HepG2 (cell line): ENCODE results near the gene NUP58. TPM values are rescaled to one million over a fixed set of nuclear protein-coding genes. Genes with fewer than 3 reads are reported as not detected.
A peak's percentile ranks its signal among the peaks of the same experiment; 100 is the strongest.

Experiments
- AKNA ChIP-seq: sonication (generic); formaldehyde crosslinking; IDR thresholded peaks from 2 replicates; pipeline ENCODE4 v1.4.0; 2020; ENCODE audit warnings: missing genetic modification reagents, borderline replicate concordance
- ATM ChIP-seq: fragments of 450-650 bp; IDR thresholded peaks from 2 replicates; pipeline ENCODE4 v1.7.1; 2017; ENCODE audit warnings: mild to moderate bottlenecking, borderline replicate concordance
- ERF ChIP-seq: IDR thresholded peaks from 2 replicates; pipeline ENCODE4 v1.6.1; 2018; ENCODE audit warnings: missing biosample characterization, missing genetic modification reagents
- FOXK2 ChIP-seq: fragments of 450-650 bp; IDR thresholded peaks from 2 replicates; pipeline ENCODE4 v1.6.1; 2016
- GZF1 ChIP-seq: sonication (generic); formaldehyde crosslinking; IDR thresholded peaks from 2 replicates; pipeline ENCODE4 v1.5.1; 2020; ENCODE audit warnings: mild to moderate bottlenecking, missing genetic modification reagents
- KLF12 ChIP-seq: sonication (generic); formaldehyde crosslinking; IDR thresholded peaks from 2 replicates; pipeline ENCODE4 v1.4.0; 2020; ENCODE audit warnings: missing genetic modification reagents, borderline replicate concordance
- NR2F2 ChIP-seq: IDR thresholded peaks from 2 replicates; pipeline ENCODE4 v1.6.1; 2012; ENCODE audit warnings: low read depth, inconsistent platforms, borderline replicate concordance
- POLR2G ChIP-seq: fragments of 200-400 bp; formaldehyde crosslinking; IDR thresholded peaks from 2 replicates; pipeline ENCODE4 v1.6.1; 2018; ENCODE audit warnings: mild to moderate bottlenecking, low read depth, low read length, moderate library complexity
- SRSF4 ChIP-seq: fragments of 200-400 bp; formaldehyde crosslinking; IDR thresholded peaks from one replicate; pipeline ENCODE4 v1.6.1; 2018; ENCODE audit warnings: mild to moderate bottlenecking, low read depth, low read length, moderate library complexity; ENCODE audit not compliant: poor library complexity, severe bottlenecking
- STAT5B ChIP-seq: sonication (generic); formaldehyde crosslinking; IDR thresholded peaks from 2 replicates; pipeline ENCODE4 v1.4.0; 2020; ENCODE audit warnings: missing genetic modification reagents
- TOE1 ChIP-seq: sonication (generic); formaldehyde crosslinking; IDR thresholded peaks from 2 replicates; pipeline ENCODE4 v1.4.0; 2020; ENCODE audit warnings: mild to moderate bottlenecking, missing genetic modification reagents
- XBP1 ChIP-seq: sonication (generic); formaldehyde crosslinking; IDR thresholded peaks from 2 replicates; pipeline ENCODE4 v1.5.0; 2020; ENCODE audit warnings: missing genetic modification reagents
- ZBTB3 ChIP-seq: sonication (generic); formaldehyde crosslinking; IDR thresholded peaks from 2 replicates; pipeline ENCODE4 v1.4.0; 2020; ENCODE audit warnings: low read depth, mild to moderate bottlenecking, moderate library complexity, missing genetic modification reagents, borderline replicate concordance
- ZBTB7A ChIP-seq: sonication (generic); formaldehyde crosslinking; IDR thresholded peaks from 2 replicates; pipeline ENCODE4 v1.8.0; 2022; ENCODE audit warnings: mild to moderate bottlenecking, missing genetic modification reagents
- ZNF253 ChIP-seq: sonication (generic); formaldehyde crosslinking; IDR thresholded peaks from 2 replicates; pipeline ENCODE4 v1.8.0; 2022; ENCODE audit warnings: mild to moderate bottlenecking, missing genetic modification reagents, borderline replicate concordance
- ZNF569 ChIP-seq: sonication (generic); formaldehyde crosslinking; IDR thresholded peaks from 2 replicates; pipeline ENCODE4 v1.5.0; 2020; ENCODE audit warnings: mild to moderate bottlenecking, missing genetic modification reagents, moderate library complexity, borderline replicate concordance
- ZNF570 ChIP-seq: sonication (generic); formaldehyde crosslinking; IDR thresholded peaks from 2 replicates; pipeline ENCODE4 v1.4.0; 2020; ENCODE audit warnings: mild to moderate bottlenecking, missing genetic modification reagents, borderline replicate concordance
- ZNF589 ChIP-seq: sonication (generic); formaldehyde crosslinking; conservative IDR thresholded peaks from 2 replicates; pipeline ENCODE4 v1.8.0; 2022; ENCODE audit warnings: mild to moderate bottlenecking, moderate library complexity, missing genetic modification reagents
- ZNF674 ChIP-seq: sonication (generic); formaldehyde crosslinking; IDR thresholded peaks from 2 replicates; pipeline ENCODE4 v1.5.0; 2020; ENCODE audit warnings: low read depth, mild to moderate bottlenecking, missing genetic modification reagents
- ZNF777 ChIP-seq: sonication (generic); formaldehyde crosslinking; IDR thresholded peaks from 2 replicates; pipeline ENCODE4 v1.4.0; 2020; ENCODE audit warnings: missing genetic modification reagents
- polyA plus RNA-seq, 8 experiments: library from polyadenylated mRNA; depleted of rRNA in 3 of 8; stranded (reverse) in 7 of 8; unstranded in 1 of 8; fragments of >200 nt; fragmentation: Illumina TruSeq in 4 of 8; extraction: Trizol in 4 of 8; gene quantifications; 2 replicates each; pipeline versions ENCODE4 v1.2.1 to v1.2.3, GENCODE V29; 2011 to 2016; ENCODE audit warnings: low read depth in 4 of 8, missing spikeins in 1 of 8, mixed read lengths in 1 of 8; ENCODE audit not compliant: insufficient read depth in 1 of 8
- total RNA-seq, 5 experiments: library from RNA; depleted of rRNA; stranded (reverse); fragments of >200 nt; fragmentation: Illumina TruSeq; extraction: Trizol; gene quantifications; 2 replicates each; pipeline ENCODE4 v1.2.3, GENCODE V29; 2016; ENCODE audit warnings: low read depth in 1 of 5
- TF ChIP-seq, protein P1 (sequence below): sonication (generic); formaldehyde crosslinking; IDR thresholded peaks from 2 replicates; pipeline ENCODE4 v1.9.0; 2022; ENCODE audit warnings: low read depth, missing genetic modification reagents
- TF ChIP-seq, protein P2 (sequence below): sonication (generic); formaldehyde crosslinking; IDR thresholded peaks from 2 replicates; pipeline ENCODE4 v1.4.0; 2020; ENCODE audit warnings: missing genetic modification reagents

NUP58 gene
- total and polyA plus RNA-seq, 2 of the 13 experiments (the other 11 are each of a cell fraction or from before 2014, with no cell fraction given) = 45.4 to 46.5 TPM

DNA sequence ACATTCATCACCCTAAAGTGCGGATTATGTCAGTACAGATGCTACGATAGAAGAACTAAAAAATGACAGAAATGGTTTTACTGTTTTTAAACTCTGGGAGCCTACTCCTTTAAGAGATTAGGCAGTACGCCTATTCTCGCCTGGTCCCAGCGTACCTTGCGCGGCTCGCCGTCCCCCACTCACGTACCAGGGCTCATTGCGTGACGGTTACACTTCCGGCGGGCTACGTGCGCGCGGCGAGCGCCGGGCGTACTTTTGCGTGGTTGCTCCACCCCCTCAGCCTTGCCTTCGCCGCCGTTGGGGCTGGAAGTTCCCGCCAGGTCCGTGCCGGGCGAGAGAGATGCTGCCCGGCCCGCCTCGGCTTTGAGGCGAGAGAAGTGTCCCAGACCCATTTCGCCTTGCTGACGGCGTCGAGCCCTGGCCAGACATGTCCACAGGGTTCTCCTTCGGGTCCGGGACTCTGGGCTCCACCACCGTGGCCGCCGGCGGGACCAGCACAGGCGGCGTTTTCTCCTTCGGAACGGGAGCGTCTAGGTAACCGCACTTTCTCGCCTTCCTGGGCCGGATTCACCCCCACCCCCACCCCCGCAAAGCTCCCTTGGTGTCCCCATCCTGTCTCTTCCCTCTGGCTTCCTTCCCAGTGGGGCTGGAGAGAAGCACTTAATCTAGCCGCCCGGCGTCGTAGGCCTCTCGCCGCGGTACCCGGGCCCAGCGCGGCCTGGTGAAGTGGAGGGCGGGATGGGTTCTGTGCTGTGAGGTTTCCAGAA, at the start of gene NUP58 (continued):
- TF ChIP-seq AKNA = no peak
- no peak for TF ChIP-seq ZNF253
- TF ChIP-seq ZNF570 (CRISPR knock-in tag) = no peak
- 0 out of 2 replicates have a peak, but pooled peaks have one; percentile 47 for TF ChIP-seq ZNF777
- TF ChIP-seq, protein P1, sequence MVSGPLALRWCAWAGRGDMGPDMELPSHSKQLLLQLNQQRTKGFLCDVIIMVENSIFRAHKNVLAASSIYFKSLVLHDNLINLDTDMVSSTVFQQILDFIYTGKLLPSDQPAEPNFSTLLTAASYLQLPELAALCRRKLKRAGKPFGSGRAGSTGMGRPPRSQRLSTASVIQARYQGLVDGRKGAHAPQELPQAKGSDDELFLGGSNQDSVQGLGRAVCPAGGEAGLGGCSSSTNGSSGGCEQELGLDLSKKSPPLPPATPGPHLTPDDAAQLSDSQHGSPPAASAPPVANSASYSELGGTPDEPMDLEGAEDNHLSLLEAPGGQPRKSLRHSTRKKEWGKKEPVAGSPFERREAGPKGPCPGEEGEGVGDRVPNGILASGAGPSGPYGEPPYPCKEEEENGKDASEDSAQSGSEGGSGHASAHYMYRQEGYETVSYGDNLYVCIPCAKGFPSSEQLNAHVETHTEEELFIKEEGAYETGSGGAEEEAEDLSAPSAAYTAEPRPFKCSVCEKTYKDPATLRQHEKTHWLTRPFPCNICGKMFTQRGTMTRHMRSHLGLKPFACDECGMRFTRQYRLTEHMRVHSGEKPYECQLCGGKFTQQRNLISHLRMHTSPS (CRISPR knock-in tag) = no peak
- TF ChIP-seq, protein P2, sequence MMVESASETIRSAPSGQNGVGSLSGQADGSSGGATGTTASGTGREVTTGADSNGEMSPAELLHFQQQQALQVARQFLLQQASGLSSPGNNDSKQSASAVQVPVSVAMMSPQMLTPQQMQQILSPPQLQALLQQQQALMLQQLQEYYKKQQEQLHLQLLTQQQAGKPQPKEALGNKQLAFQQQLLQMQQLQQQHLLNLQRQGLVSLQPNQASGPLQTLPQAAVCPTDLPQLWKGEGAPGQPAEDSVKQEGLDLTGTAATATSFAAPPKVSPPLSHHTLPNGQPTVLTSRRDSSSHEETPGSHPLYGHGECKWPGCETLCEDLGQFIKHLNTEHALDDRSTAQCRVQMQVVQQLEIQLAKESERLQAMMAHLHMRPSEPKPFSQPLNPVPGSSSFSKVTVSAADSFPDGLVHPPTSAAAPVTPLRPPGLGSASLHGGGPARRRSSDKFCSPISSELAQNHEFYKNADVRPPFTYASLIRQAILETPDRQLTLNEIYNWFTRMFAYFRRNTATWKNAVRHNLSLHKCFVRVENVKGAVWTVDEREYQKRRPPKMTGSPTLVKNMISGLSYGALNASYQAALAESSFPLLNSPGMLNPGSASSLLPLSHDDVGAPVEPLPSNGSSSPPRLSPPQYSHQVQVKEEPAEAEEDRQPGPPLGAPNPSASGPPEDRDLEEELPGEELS (CRISPR knock-in tag) = no peak
- TF ChIP-seq POLR2G = peak; percentile 91
- no peak for TF ChIP-seq GZF1 (CRISPR knock-in tag)
- no peak for TF ChIP-seq ATM
- no peak for TF ChIP-seq NR2F2
- no peak for TF ChIP-seq SRSF4
- TF ChIP-seq ZBTB3 = no peak
- TF ChIP-seq TOE1 (CRISPR knock-in tag) = no peak
- no peak for TF ChIP-seq ZNF569 (CRISPR knock-in tag)
- TF ChIP-seq ZNF674 (CRISPR knock-in tag) = 0 out of 2 replicates have a peak, but pooled peaks have one; percentile 31
- TF ChIP-seq ZNF589 (CRISPR knock-in tag) = no peak
- 0 out of 2 replicates have a peak, but pooled peaks have one; percentile 34 for TF ChIP-seq ZBTB7A
- no peak for TF ChIP-seq KLF12 (CRISPR knock-in tag)
- no peak for TF ChIP-seq XBP1 (CRISPR knock-in tag)
- peak; percentile 52; the same call in 1 of the 2 replicates for TF ChIP-seq ERF (CRISPR knock-in tag)
- TF ChIP-seq FOXK2 = no peak
- no peak for TF ChIP-seq STAT5B (CRISPR knock-in tag)
